ENCODE measurements around the gene OR4K1.
"Not testable (repeated sequence)": the region's sequence is repeated elsewhere in the genome, so short reads cannot be mapped to it uniquely, and the experiment has no call there.

OR4K1 gene

GRCh38 chr14:19930617-19931016, at the start of gene OR4K1:
TSS of gene OR4K1 (plus strand) at chr14:19930917. CDS start at chr14:19935667, 4,750 bp downstream.
- DNase-seq: no peak

GRCh38 chr14:19895282-19895681, 35.4 kb upstream of the OR4K1 start:
- no peak for DNase-seq

GRCh38 chr14:19900999-19901398, 29.7 kb upstream of the OR4K1 start:
- DNase-seq: no peak

- no peak for DNase-seq
These were observed 28.3 kb upstream of the OR4K1 start for GRCh38 chr14:19902409-19902808.

GRCh38 chr14:19906665-19907064, 24.1 kb upstream of the OR4K1 start:
- no peak for DNase-seq

- DNase-seq: no peak
These were observed 19.6 kb upstream of the OR4K1 start for GRCh38 chr14:19911114-19911513.

- no peak for DNase-seq
These were observed 13.5 kb upstream of the OR4K1 start for GRCh38 chr14:19917243-19917642.

- DNase-seq: no peak
These were observed 12.7 kb upstream of the OR4K1 start for GRCh38 chr14:19917955-19918518.

- no peak for DNase-seq
These were observed 12.0 kb upstream of the OR4K1 start for GRCh38 chr14:19918553-19919264.

GRCh38 chr14:19920021-19920657, 10.6 kb upstream of the OR4K1 start, which contains the start of gene OR4K5:
TSS of gene OR4K5 (plus strand) at chr14:19920607. CDS start at chr14:19920607, 0 bp downstream.
- DNase-seq: no peak

- DNase-seq: no peak
These were observed 11.0 kb downstream of the OR4K1 start for GRCh38 chr14:19941668-19942067.

- DNase-seq: no peak
These were observed 16.8 kb downstream of the OR4K1 start for GRCh38 chr14:19947413-19948090.

GRCh38 chr14:19949218-19949617, 18.5 kb downstream of the OR4K1 start:
- no peak for DNase-seq

GRCh38 chr14:19969735-19970134, 39.0 kb downstream of the OR4K1 start:
- DNase-seq: not testable (repeated sequence)

GRCh38 chr14:19974844-19975243, 44.1 kb downstream of the OR4K1 start:
- DNase-seq: no peak

- DNase-seq: no peak
These were observed 44.6 kb downstream of the OR4K1 start, which contains the start of gene OR4K15 for GRCh38 chr14:19975291-19975690. TSS of gene OR4K15 (plus strand) at chr14:19975591. CDS start at chr14:19975591, 0 bp downstream.
